Measurements from ENCODE around the gene GOLGA5. TPM values are rescaled to one million over a fixed set of nuclear protein-coding genes. Genes with fewer than 3 reads are reported as not detected.

GOLGA5 gene
- total and polyA plus RNA-seq, 2 of the 13 experiments (the other 11 are each of a cell fraction or from before 2014, with no cell fraction given), result 31.0 to 40.0 TPM

DNA sequence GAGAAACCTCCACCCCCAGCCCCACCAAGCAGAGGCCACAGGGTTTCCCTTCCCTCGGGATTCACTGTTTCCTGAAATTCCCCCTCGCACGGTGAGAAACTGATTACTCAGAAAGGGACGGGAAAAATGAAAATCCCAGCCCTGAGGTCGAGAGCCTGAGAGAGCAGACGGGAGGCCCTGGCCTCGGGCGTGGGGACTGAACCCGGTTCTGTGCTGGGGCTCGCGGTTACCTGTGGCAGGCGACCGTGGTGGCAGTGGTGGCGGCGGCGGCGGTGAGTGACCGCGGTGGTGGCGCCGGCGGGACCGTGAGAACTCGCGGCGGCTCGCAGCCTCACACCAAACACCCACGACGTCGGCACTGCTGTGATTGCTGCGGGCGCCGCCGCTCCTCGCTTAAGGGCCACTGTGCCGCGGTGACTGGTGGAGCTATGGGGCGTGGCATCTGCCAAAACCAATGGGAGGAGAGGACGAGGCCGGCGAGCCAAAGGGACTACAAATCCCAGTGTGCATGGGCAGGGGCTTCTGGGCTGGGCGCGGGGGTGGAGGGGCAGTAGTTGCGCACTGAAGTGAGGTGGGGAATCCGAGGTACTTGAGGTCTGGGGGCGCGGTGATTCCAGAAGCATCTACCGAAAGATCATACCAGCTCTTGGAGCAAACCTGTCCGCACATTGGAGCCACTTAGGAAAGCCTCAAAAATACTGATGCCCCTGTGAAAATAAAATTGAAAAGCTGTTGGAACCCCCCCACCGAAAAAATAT is 45.7 kb upstream of the GOLGA5 start, which contains the start of gene LGMN (continued):
- TF ChIP-seq RFX3 (CRISPR knock-in tag; IDR thresholded peaks at IDR 0.05), result no peak
- TF ChIP-seq ZNF562 (CRISPR knock-in tag; IDR thresholded peaks at IDR 0.05; ENCODE audit: borderline replicate concordance), result no peak
- TF ChIP-seq ZNF556 (CRISPR knock-in tag; IDR thresholded peaks at IDR 0.05; ENCODE audit: borderline replicate concordance), result peak; percentile 75; the same call in 1 of the 2 replicates
- TF ChIP-seq TOE1 (CRISPR knock-in tag; IDR thresholded peaks at IDR 0.05), result no peak
- TF ChIP-seq NRL (CRISPR knock-in tag; IDR thresholded peaks at IDR 0.05; ENCODE audit: borderline replicate concordance), result no peak; the same call in 1 of the 2 replicates
- peak; percentile 46; the same call in 1 of the 2 replicates for TF ChIP-seq ZNF609 (CRISPR knock-in tag; IDR thresholded peaks at IDR 0.05; ENCODE audit: borderline replicate concordance)
- TF ChIP-seq ZNF629 (CRISPR knock-in tag; conservative IDR thresholded peaks at IDR 0.05), result no peak
- no peak for TF ChIP-seq ZNF460 (CRISPR knock-in tag; IDR thresholded peaks at IDR 0.05; ENCODE audit: borderline replicate concordance)
- TF ChIP-seq, protein P1, sequence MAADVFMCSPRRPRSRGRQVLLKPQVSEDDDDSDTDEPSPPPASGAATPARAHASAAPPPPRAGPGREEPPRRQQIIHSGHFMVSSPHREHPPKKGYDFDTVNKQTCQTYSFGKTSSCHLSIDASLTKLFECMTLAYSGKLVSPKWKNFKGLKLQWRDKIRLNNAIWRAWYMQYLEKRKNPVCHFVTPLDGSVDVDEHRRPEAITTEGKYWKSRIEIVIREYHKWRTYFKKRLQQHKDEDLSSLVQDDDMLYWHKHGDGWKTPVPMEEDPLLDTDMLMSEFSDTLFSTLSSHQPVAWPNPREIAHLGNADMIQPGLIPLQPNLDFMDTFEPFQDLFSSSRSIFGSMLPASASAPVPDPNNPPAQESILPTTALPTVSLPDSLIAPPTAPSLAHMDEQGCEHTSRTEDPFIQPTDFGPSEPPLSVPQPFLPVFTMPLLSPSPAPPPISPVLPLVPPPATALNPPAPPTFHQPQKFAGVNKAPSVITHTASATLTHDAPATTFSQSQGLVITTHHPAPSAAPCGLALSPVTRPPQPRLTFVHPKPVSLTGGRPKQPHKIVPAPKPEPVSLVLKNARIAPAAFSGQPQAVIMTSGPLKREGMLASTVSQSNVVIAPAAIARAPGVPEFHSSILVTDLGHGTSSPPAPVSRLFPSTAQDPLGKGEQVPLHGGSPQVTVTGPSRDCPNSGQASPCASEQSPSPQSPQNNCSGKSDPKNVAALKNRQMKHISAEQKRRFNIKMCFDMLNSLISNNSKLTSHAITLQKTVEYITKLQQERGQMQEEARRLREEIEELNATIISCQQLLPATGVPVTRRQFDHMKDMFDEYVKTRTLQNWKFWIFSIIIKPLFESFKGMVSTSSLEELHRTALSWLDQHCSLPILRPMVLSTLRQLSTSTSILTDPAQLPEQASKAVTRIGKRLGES (CRISPR knock-in tag; IDR thresholded peaks at IDR 0.05; ENCODE audit: borderline replicate concordance), result no peak
- no peak for TF ChIP-seq FOXK2 (IDR thresholded peaks at IDR 0.05)
- TF ChIP-seq ZNF451 (CRISPR knock-in tag; IDR thresholded peaks at IDR 0.05), result peak; percentile 90
- TF ChIP-seq HMG20B (CRISPR knock-in tag; conservative IDR thresholded peaks at IDR 0.05), result peak; percentile 71
- TF ChIP-seq RNF2 (conservative IDR thresholded peaks at IDR 0.05; ENCODE audit: low read depth), result peak; percentile 71; the same call in 1 of the 2 replicates
- TF ChIP-seq ZNF34 (CRISPR knock-in tag; IDR thresholded peaks at IDR 0.05; ENCODE audit: borderline replicate concordance), result 0 out of 2 replicates have a peak, but pooled peaks have one; percentile 82
- 0 out of 2 replicates have a peak, but pooled peaks have one; percentile 59 for TF ChIP-seq ZNF570 (CRISPR knock-in tag; IDR thresholded peaks at IDR 0.05; ENCODE audit: borderline replicate concordance)
- no peak for TF ChIP-seq MAFK (conservative IDR thresholded peaks at IDR 0.05 in 1 of 2, IDR thresholded peaks at IDR 0.05 in 1 of 2; ENCODE audit: low read length in 2 of 2)
- TF ChIP-seq PHF5A (CRISPR knock-in tag; IDR thresholded peaks at IDR 0.05; ENCODE audit: low read depth, unreplicated experiment), result no peak
- TF ChIP-seq ZNF124 (CRISPR knock-in tag; IDR thresholded peaks at IDR 0.05), result peak; percentile 77; the same call in 1 of the 2 replicates
- TF ChIP-seq EP300 (IDR thresholded peaks at IDR 0.05; ENCODE audit: low read depth in 2 of 2, low read length in 2 of 2), result no peak
- no peak for TF ChIP-seq EP300 (CRISPR knock-in tag; IDR thresholded peaks at IDR 0.05; ENCODE audit: borderline replicate concordance)
- TF ChIP-seq BRCA1 (CRISPR knock-in tag; IDR thresholded peaks at IDR 0.05), result no peak
- TF ChIP-seq SP4 (CRISPR knock-in tag; IDR thresholded peaks at IDR 0.05), result peak; percentile 78; the same call in 1 of the 2 replicates

Measured in HepG2 (cell line).